BE2C (cell line): Measurements from ENCODE around the gene SMARCD3.

Source experiments
- DNase-seq: peaks from one replicate; pipeline ENCODE4 v3.0.0-alpha.2; 2020
- H3K27me3 ChIP-seq: fragments of 250-450 bp; sonication (Bioruptor Pico); 2 replicates; pipeline ENCODE4 v1.5.1; 2020; ENCODE audit warnings: mild to moderate bottlenecking
- H3K36me3 ChIP-seq: fragments of 250-450 bp; sonication (Bioruptor Pico); 2 replicates; pipeline ENCODE4 v1.5.1; 2020; ENCODE audit warnings: mild to moderate bottlenecking
- H3K4me1 ChIP-seq: fragments of 250-450 bp; sonication (Bioruptor Pico); 2 replicates; pipeline ENCODE4 v1.5.1; 2020
- H3K4me3 ChIP-seq: 2 replicates; pipeline ENCODE4 v1.5.1; 2011; ENCODE audit warnings: low read depth, low read length
- H3K9me3 ChIP-seq: fragments of 250-450 bp; sonication (Bioruptor Pico); 2 replicates; pipeline ENCODE4 v1.5.1; 2020
- TF ChIP-seq, protein P1 (sequence below): IDR thresholded peaks from 2 replicates; pipeline ENCODE4 v1.5.1; 2012; ENCODE audit warnings: mild to moderate bottlenecking, low read depth, low read length

Gene SMARCD3

DNA sequence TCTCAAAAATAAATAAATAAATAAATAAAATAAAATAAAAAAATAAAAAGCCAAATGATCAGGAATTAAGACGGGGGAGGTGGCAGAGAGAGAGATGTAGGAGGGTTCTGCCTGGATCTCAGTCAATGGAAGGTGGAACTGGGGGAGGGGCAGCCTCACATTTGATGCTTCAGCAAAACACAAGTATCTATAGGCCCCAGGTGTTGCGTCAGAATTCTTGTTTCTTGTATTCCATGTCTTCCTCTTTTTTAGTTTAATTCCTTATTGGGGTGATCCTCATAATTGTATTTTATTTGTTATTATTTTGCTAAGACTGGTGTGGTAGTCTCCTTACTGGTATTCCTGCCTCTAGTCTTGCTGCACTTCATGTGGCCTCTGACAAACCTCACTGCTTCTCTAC is 41.4 kb upstream of the SMARCD3 start:
- H3K9me3 ChIP-seq = no peaks in the 10 kb centered on the region

DNA sequence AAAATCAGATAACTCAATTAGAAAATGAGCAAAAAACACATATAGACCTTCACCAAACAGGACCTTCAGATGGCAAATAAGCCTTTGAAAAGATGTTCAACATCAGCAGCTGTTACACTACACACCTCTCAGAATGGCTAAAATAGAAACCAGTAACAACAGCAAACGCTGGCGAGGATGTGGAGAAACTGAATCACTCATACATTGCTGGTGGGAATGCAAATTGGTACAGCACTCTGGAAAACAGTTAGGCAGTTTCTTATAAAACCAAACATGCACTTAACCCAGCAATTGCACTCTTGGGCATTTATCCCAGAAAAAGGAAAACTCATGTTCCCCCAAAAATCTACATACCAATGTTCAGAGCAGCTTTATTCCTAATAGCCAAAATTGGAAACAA is 37.7 kb upstream of the SMARCD3 start:
- H3K4me3 ChIP-seq = no peak overlapping the region

More for the DNA sequence above, 41.4 kb upstream of the SMARCD3 start:
- no peak for DNase-seq
- TF ChIP-seq, protein P1, sequence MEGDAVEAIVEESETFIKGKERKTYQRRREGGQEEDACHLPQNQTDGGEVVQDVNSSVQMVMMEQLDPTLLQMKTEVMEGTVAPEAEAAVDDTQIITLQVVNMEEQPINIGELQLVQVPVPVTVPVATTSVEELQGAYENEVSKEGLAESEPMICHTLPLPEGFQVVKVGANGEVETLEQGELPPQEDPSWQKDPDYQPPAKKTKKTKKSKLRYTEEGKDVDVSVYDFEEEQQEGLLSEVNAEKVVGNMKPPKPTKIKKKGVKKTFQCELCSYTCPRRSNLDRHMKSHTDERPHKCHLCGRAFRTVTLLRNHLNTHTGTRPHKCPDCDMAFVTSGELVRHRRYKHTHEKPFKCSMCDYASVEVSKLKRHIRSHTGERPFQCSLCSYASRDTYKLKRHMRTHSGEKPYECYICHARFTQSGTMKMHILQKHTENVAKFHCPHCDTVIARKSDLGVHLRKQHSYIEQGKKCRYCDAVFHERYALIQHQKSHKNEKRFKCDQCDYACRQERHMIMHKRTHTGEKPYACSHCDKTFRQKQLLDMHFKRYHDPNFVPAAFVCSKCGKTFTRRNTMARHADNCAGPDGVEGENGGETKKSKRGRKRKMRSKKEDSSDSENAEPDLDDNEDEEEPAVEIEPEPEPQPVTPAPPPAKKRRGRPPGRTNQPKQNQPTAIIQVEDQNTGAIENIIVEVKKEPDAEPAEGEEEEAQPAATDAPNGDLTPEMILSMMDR = no peak
- Histone ChIP-seq H3K27me3 (peaks cover 16% of the 10 kb centered on the region), H3K36me3 (no peaks in the 10 kb centered on the region), H3K4me3 (no peak overlapping the region), H3K4me1 (no peaks in the 10 kb centered on the region)

DNA sequence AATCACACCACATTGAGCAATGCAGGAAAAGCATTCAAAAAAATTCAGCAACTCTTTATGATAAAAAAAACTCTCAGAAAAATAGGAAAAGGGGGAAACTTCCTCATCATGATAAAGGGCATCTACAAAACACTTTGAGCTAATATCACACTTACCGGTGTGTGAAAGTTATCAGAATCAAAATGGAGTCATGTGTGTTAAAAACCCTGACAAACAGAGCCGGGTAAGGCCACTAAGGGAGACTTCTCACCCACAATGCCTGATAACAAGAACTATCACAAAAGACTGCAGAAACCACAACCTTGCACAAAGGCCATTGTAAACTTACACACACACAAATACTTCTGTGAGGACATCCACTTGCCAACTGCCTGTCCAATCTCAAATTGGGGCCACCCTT is 34.8 kb upstream of the SMARCD3 start:
- TF ChIP-seq, protein P1 = no peak
- DNase-seq = no peak
- peaks cover 4% of the 10 kb centered on the region for H3K9me3 ChIP-seq
- no peak overlapping the region for H3K4me3 ChIP-seq
- no peaks in the 10 kb centered on the region for H3K4me1 ChIP-seq
- H3K36me3 ChIP-seq = no peaks in the 10 kb centered on the region
- H3K27me3 ChIP-seq = peaks cover 4% of the 10 kb centered on the region

More for the DNA sequence above, 37.7 kb upstream of the SMARCD3 start:
- Histone ChIP-seq H3K27me3 (peaks cover 8% of the 10 kb centered on the region), H3K9me3 (peaks cover 4% of the 10 kb centered on the region), H3K36me3 (no peaks in the 10 kb centered on the region), H3K4me1 (no peaks in the 10 kb centered on the region)
- no peak for DNase-seq
- TF ChIP-seq, protein P1 = no peak

DNA sequence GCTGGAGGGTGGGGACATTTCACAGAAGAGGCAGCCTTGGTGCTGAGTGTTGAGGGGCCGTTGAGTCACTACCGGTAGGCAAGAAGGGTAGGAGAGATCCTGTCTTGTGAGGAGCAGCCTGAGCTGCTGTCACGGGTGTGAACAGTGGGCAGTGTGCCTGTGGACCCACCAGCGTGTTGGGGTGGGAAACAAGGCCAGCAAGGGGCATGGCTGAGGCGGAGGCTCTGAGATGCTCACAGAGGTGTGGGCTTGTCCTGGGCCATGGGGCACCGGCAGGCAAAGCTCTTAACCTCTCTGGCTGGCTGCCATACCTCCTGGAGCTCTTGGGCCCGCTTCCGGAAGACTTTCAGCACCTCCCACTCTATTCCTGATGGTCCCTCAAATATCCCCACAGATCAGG is 33.6 kb upstream of the SMARCD3 start:
- no peaks in the 10 kb centered on the region for H3K36me3 ChIP-seq
- DNase-seq = no peak
- H3K4me1 ChIP-seq = no peaks in the 10 kb centered on the region
- TF ChIP-seq, protein P1 = no peak
- H3K9me3 ChIP-seq = peaks cover 4% of the 10 kb centered on the region
- H3K27me3 ChIP-seq = peaks cover 6% of the 10 kb centered on the region
- H3K4me3 ChIP-seq = no peak overlapping the region

DNA sequence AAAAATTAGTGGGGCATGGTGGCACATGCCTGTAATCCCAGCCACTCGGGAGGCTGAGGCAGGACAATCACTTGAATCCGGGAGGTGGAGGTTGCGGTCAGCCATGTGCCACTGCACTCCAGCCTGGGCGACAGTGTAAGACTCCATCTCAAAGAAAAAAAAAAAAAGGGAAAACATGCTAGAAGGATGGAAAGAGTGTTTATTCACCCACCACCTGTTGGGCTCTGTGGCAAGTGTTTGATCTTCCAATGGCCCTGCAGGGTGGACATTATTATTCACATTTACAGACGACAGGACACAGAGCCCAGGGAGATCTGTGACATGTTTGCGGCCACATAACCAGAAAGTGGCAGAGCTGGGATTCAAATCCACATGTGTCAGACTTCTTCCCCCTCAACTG is 33.2 kb upstream of the SMARCD3 start:
- peaks cover 7% of the 10 kb centered on the region for H3K27me3 ChIP-seq

DNA sequence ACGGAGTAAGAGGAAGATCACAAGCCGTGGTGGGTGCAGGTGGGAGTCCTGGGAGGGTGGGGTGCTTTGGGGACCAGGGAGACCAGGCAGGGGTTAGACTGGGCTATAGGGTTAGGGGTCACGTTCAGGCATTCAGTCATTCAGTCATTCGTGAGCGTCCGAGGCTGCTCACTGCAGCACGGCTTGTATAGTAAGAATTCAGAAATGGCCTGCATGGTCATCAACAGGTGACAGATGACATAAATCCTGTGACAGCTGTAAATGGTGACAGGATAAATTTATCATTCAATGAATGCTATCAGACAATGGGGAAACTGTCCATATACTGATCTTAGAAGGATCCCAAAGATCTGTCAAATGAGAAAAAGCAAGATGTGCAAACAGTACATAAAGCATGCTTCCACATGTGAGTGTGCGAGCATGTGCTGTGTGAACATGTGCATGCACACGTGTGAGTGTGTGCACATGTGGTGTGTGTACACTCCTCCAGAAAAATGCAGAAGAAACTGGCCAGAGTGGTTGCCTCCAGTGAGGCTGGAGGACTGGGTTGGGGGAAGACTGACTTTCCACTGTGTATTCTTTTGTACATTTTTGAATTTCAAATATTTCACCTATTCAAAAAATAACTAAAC is 32.0 kb upstream of the SMARCD3 start:
- Histone ChIP-seq H3K4me1 (no peaks in the 10 kb centered on the region), H3K36me3 (no peaks in the 10 kb centered on the region), H3K9me3 (peaks cover 4% of the 10 kb centered on the region), H3K27me3 (peaks cover 7% of the 10 kb centered on the region), H3K4me3 (no peak overlapping the region)
- no peak for DNase-seq
- TF ChIP-seq, protein P1 = no peak

More for the DNA sequence above, 33.2 kb upstream of the SMARCD3 start:
- no peaks in the 10 kb centered on the region for H3K36me3 ChIP-seq
- TF ChIP-seq, protein P1 = no peak
- peaks cover 4% of the 10 kb centered on the region for H3K9me3 ChIP-seq
- H3K4me1 ChIP-seq = no peaks in the 10 kb centered on the region
- H3K4me3 ChIP-seq = no peak overlapping the region
- no peak for DNase-seq
